ENCODE measurements around the gene SLC66A3.

Gene SLC66A3

DNA sequence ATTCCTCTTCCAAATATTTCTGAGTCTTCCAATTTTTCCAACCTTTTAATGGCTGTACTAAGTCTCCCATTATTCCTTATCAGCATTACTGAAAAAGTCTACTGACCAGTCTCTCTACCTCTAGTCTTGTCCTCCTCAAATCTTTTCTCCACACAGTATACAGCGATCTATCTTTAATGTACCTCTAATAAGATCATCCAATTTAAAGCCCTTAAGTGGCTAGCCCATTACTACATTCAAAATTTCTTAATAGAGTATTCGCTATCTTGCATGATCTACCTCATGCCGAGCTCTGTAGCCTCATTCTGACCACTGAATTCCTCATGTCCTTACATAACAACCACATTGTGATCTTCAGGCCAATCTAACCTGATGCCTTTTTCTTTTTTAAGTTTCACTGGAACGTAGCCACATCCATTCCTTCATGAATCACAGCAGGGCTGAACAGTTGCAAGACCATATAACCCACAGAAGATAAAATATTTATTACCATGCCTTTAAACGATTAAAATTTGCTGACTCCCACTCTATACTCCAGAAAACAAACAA is 57.9 kb downstream of the SLC66A3 start:
- no peak for DNase-seq (ENCODE audit: low read depth in 4 of 4, low spot score in 1 of 4)

DNA sequence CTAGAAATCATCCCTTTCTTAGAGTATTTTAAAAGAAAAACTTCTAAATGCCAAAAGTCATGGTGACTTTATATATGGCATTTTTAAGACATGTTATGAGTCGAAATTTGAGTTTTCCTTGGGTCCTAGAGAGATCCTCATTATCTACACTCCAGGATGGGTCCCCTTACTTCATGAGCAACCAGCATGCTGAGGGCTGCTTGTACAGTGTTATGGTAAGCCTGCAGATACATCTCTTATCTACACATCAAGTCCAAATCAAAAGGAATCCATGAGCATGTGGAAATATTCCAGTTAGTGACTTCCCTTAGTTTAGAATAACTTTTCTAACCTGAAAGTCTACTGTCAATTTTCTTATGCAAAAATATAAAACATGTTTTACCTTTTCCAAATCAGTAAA is 58.7 kb downstream of the SLC66A3 start:
- DNase-seq (ENCODE audit: low read depth in 4 of 4, low spot score in 1 of 4): no peak

DNA sequence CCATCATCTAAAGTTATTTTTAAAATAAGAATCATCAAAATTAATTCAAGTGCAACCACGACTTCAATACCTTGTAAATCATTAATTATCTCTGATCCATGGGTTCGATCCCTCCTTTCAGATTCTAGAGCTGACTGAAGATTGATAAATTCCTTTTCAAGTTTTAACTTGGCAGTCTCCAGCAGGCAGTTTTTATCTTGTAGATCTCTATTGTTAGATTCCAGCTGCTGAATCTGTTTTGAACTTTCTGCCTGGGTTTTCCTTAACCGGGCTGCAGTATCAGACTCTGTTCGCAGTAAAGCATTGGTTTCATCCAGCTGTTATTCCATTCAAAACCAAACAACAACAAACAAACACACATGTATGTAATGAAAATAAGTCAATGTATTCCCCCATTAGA is 59.5 kb downstream of the SLC66A3 start:
- no peak for DNase-seq (ENCODE audit: low read depth in 4 of 4, low spot score in 1 of 4)

DNA sequence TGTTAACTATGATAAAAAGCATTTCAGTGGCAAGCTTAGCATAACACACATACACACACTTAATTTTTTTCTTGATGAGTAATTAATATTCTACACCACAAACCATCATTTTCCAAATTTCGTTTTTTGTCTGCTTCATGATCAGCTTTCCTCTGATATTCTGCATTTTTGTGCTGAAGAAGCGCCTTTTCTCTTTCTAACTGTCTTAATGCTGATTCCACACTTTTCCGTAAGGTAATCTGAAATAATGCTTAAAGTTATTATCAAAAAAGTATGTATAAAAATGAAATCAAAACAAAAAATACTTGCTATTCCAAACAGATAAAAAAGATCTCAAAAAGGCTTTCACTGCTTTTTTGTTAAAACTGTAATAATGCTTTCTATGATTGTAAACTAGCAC is 60.1 kb downstream of the SLC66A3 start:
- DNase-seq (ENCODE audit: low read depth in 4 of 4, low spot score in 1 of 4): no peak

DNA sequence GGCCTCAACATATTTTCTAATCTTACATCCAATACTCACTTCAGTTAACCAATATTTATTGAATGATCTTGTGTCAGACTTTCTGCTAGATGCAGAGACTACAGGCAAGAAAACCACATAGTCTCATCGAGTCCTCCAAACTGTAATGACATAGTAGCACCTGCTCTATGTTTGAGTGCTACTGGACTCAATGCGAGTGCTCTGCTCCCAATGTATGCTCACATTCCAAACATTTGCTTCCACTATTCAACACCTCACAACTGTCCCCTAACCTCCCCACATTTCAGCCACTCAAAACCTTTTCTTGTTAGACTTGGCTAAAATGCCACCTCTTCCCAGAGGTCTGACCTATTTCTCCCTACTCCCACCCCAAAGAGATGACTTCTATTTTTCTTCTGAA is 65.2 kb downstream of the SLC66A3 start:
- no peak for DNase-seq (ENCODE audit: low read depth in 4 of 4, low spot score in 1 of 4)

DNA sequence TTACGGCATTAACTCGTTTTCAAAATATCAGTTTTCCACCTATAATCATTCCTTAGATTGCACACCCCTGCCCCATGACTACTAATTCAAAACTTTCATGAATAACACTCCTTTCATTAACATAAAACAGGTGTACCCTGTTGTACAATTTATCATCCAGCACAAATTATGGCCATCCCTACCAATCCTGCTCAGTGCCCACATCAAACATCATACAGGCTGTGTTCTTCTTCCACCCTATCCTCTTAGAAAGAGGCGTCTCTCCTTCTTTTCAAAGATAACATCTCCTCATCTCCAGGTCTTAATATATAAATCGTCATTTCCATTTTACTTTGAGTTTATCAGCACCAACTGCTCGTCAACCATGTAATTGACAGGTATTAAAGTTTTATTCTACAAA is 67.6 kb downstream of the SLC66A3 start:
- no peak for DNase-seq (ENCODE audit: low read depth in 4 of 4, low spot score in 1 of 4)

DNA sequence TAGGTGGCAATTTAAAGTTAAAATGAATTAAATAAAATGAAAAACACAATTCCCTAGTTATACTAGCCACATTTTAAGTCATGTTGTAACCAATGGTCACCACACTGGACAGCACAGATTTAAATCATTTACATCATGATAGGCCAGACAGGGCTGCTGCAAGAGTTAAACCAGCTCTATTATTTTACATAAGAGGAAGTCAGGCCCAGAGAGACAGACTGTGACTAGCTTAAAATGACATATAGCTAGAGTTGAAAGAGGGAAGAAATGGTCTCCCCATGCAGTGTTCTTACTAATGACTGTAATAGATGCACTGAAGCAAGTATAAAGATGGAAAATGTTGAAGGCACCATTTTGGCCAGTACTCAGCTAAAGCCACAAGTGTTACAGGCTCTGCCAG is 69.6 kb downstream of the SLC66A3 start:
- no peak for DNase-seq (ENCODE audit: low read depth in 4 of 4, low spot score in 1 of 4)

DNA sequence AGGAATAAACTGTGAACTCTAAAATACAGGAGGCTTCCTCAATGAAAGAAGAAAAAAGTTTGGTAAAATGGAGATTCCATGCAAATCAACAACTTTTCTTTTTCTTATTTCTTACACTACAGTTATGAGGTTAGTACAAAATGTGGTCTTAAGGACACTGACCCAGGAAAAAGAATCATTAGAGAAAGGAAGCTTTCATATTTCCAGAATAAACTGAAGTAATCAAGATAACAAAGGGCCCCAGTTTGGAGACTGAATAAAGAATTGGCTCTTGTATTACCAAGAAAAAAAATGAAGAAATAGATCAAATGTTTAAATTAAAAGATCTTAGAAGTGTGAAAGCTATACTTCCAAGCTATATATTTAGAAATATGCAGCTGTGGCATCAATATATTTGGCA is 72.3 kb downstream of the SLC66A3 start:
- no peak for DNase-seq (ENCODE audit: low read depth in 4 of 4, low spot score in 1 of 4)
